ENCODE measurements around the gene B4GALT5.

The B4GALT5 gene

GRCh38 chr20:49727478-49727877 lies 13.8 kb upstream of the B4GALT5 start:
- TF ChIP-seq CTCF (IDR thresholded peaks at IDR 0.05), result no peak

GRCh38 chr20:49725694-49726093 lies 12.0 kb upstream of the B4GALT5 start:
- TF ChIP-seq CTCF (IDR thresholded peaks at IDR 0.05), result no peak

- no peak for TF ChIP-seq CTCF (IDR thresholded peaks at IDR 0.05)
These were observed 10.9 kb upstream of the B4GALT5 start for GRCh38 chr20:49724408-49725223.

- TF ChIP-seq CTCF (IDR thresholded peaks at IDR 0.05), result no peak
These were observed 1.8 kb upstream of the B4GALT5 start for GRCh38 chr20:49715466-49715865.

- TF ChIP-seq CTCF (IDR thresholded peaks at IDR 0.05), result no peak
These were observed 504 bp downstream of the B4GALT5 start for GRCh38 chr20:49712996-49713752.

- no peak for TF ChIP-seq CTCF (IDR thresholded peaks at IDR 0.05)
These were observed 1.1 kb downstream of the B4GALT5 start for GRCh38 chr20:49712646-49712995.

GRCh38 chr20:49712118-49712517 lies 1.6 kb downstream of the B4GALT5 start:
- no peak for TF ChIP-seq CTCF (IDR thresholded peaks at IDR 0.05)
